HUDEP-2 (cell line): Measurements from ENCODE around the gene AKT2.

ENCODE experiments used
- DNase-seq, 76 experiments: peaks; one replicate each; lab custom pipeline; 2025; ENCODE audit not compliant: unreplicated experiment in 76 of 76; lab: John Stamatoyannopoulos, UW

AKT2 gene

GRCh38 chr19:40302224-40303011, 17.3 kb upstream of the AKT2 start:
- no peak for DNase-seq

- DNase-seq: no peak
Observed at GRCh38 chr19:40300668-40301067, 15.5 kb upstream of the AKT2 start.

GRCh38 chr19:40298026-40298425, 12.9 kb upstream of the AKT2 start:
- no peak for DNase-seq

GRCh38 chr19:40294560-40294959, 9.4 kb upstream of the AKT2 start:
- no peak for DNase-seq

- no peak for DNase-seq
Observed at GRCh38 chr19:40286971-40287421, 1.9 kb upstream of the AKT2 start.

GRCh38 chr19:40286235-40286970, 1.3 kb upstream of the AKT2 start:
- DNase-seq: no peak

- peak in 75 of 76 experiments; percentile 81 to 100 (median 99) for DNase-seq
Observed at GRCh38 chr19:40285353-40286234, 449 bp upstream of the AKT2 start.

- no peak for DNase-seq
Observed at GRCh38 chr19:40284251-40284500, 969 bp downstream of the AKT2 start.

- peak in 2 of 76 experiments; percentile 12 to 32 for DNase-seq
Observed at GRCh38 chr19:40283414-40284250, 1.5 kb downstream of the AKT2 start.

- DNase-seq: no peak
Observed at GRCh38 chr19:40282920-40283319, 2.2 kb downstream of the AKT2 start.

GRCh38 chr19:40282209-40282580, 3.0 kb downstream of the AKT2 start:
- no peak for DNase-seq

- DNase-seq: no peak
Observed at GRCh38 chr19:40281381-40282208, 3.5 kb downstream of the AKT2 start.

- DNase-seq: peak in 15 of 76 experiments; percentile 20 to 67 (median 43)
Observed at GRCh38 chr19:40280608-40281221, 4.4 kb downstream of the AKT2 start.

- DNase-seq: peak in 29 of 76 experiments; percentile 13 to 70 (median 36)
Observed at GRCh38 chr19:40279761-40280607, 5.2 kb downstream of the AKT2 start.

- DNase-seq: peak in 5 of 76 experiments; percentile 17 to 63 (median 31)
Observed at GRCh38 chr19:40279120-40279551, 6.0 kb downstream of the AKT2 start.

- DNase-seq: no peak
Observed at GRCh38 chr19:40278361-40279035, 6.6 kb downstream of the AKT2 start.

GRCh38 chr19:40277356-40278059, 7.6 kb downstream of the AKT2 start:
- no peak for DNase-seq
